Measurements from ENCODE around the gene LRTM1. TPM values are rescaled to one million over a fixed set of nuclear protein-coding genes. Genes with fewer than 3 reads are reported as not detected.

Gene LRTM1
- total and polyA plus RNA-seq, 11 donors, result not detected

DNA sequence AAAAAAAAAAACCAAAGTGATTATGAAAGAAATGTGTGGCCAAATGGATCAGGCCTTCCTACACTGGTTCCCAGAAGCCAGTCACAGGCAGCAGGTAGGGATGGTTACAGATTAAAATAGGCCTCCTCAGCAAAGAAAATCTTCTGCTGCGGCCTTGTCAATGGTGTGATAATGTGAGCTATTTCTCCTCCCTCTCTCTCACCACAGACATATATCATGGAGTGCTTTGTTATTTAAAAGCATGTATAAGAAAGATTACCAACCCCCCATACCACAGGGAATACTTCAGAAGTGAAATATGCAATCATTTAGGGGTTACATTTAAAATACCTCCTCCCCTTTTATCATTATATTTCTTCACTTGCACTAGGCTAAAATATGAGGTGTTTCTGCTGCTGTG, 32.2 kb upstream of the LRTM1 start:
- no peak overlapping the region for H3K4me3 ChIP-seq
- no peaks in the 10 kb centered on the region for H3K36me3 ChIP-seq
- DNase-seq (no peak), ATAC-seq (no peak)
- H3K27me3 ChIP-seq, result no peaks in the 10 kb centered on the region
- no peak for TF ChIP-seq POLR2A (IDR thresholded peaks at IDR 0.05)
- TF ChIP-seq, protein P1, sequence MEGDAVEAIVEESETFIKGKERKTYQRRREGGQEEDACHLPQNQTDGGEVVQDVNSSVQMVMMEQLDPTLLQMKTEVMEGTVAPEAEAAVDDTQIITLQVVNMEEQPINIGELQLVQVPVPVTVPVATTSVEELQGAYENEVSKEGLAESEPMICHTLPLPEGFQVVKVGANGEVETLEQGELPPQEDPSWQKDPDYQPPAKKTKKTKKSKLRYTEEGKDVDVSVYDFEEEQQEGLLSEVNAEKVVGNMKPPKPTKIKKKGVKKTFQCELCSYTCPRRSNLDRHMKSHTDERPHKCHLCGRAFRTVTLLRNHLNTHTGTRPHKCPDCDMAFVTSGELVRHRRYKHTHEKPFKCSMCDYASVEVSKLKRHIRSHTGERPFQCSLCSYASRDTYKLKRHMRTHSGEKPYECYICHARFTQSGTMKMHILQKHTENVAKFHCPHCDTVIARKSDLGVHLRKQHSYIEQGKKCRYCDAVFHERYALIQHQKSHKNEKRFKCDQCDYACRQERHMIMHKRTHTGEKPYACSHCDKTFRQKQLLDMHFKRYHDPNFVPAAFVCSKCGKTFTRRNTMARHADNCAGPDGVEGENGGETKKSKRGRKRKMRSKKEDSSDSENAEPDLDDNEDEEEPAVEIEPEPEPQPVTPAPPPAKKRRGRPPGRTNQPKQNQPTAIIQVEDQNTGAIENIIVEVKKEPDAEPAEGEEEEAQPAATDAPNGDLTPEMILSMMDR (IDR thresholded peaks at IDR 0.05), result no peak
- H3K4me1 ChIP-seq, result peaks cover 0 to 13% (median 0%) of the 10 kb centered on the region in 12 donors
- H3K27ac ChIP-seq, result no peak overlapping the region
- H3K9me3 ChIP-seq, result no peaks in the 10 kb centered on the region
- intact Hi-C loops (cut with DNase I), result no loop called here
- WGBS, 4 donors, result 93 to 100% (median 98%) methylated on average over 1 of the region's 1 CpG

DNA sequence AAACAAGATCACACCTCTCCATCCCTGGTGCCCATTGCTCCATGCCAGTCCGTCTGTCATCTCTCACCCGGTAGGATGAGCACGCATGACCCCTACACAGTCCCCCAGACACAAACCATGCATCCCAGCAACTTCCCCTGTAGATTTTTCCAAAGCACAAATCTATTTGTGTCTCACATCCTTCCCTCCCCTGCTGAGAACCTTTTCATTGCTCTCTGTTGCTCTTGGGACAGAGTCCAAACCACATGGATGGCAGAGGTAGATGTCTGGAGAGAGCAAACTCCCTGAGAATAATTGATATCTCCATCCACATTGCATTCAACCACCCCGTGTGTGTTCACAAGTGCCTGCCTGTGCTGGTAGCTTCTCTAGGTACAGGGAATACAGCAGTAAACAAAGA, 29.9 kb upstream of the LRTM1 start:
- TF ChIP-seq, protein P1 (IDR thresholded peaks at IDR 0.05), result no peak
- TF ChIP-seq POLR2A (IDR thresholded peaks at IDR 0.05), result no peak
- DNase-seq, result no peak
- Histone ChIP-seq H3K9me3 (no peaks in the 10 kb centered on the region), H3K36me3 (no peaks in the 10 kb centered on the region), H3K4me3 (no peak overlapping the region), H3K4me1 (peaks cover 0 to 10% (median 0%) of the 10 kb centered on the region in 12 donors), H3K27ac (no peak overlapping the region), H3K27me3 (no peaks in the 10 kb centered on the region)
- no peak for ATAC-seq
- 62 to 87% (median 80%) methylated on average over 4 of the region's 4 CpGs for WGBS, 4 donors
- intact Hi-C loops (cut with DNase I), result loop anchor here in 5 of 10 donors (10.0 kb wide), 6 partner anchors 217 to 1297 kb away; partner anchors contain the start of gene WNT5A (in 1 of the 5)

DNA sequence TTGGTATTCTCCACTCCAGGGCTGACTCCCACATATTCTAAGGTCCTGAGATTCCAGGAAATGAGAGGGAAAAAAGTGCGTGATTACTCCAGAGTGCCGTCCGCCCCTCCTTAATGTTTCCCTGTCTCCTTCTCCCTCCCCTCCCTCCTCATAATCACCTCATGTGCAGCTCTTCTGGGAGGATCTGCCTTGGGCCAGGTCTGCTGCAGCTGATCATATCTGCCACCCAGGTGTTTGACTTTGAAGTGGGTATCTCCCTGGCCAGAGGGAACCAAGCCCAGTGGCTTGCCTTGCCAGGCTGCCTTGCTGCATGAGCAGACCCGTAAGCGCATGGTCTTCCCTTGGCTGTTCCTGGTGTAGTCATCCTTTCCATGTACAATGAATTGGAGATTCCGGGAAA, 28.1 kb upstream of the LRTM1 start:
- intact Hi-C loops (cut with DNase I), result loop anchor here in 5 of 10 donors (10.0 kb wide), 6 partner anchors 219 to 1299 kb away; partner anchors contain the start of gene WNT5A (in 1 of the 5)
- WGBS, 4 donors, result 72 to 87% (median 82%) methylated on average over 6 of the region's 6 CpGs
- TF ChIP-seq, protein P1 (IDR thresholded peaks at IDR 0.05), result no peak
- no peak for TF ChIP-seq POLR2A (IDR thresholded peaks at IDR 0.05)
- no peaks in the 10 kb centered on the region for H3K9me3 ChIP-seq
- no peaks in the 10 kb centered on the region for H3K27me3 ChIP-seq
- DNase-seq, result no peak
- no peak for ATAC-seq
- no peaks in the 10 kb centered on the region for H3K36me3 ChIP-seq
- no peak overlapping the region for H3K4me3 ChIP-seq
- H3K27ac ChIP-seq, result no peak overlapping the region
- H3K4me1 ChIP-seq, result peaks cover 0 to 13% (median 1%) of the 10 kb centered on the region in 12 donors

DNA sequence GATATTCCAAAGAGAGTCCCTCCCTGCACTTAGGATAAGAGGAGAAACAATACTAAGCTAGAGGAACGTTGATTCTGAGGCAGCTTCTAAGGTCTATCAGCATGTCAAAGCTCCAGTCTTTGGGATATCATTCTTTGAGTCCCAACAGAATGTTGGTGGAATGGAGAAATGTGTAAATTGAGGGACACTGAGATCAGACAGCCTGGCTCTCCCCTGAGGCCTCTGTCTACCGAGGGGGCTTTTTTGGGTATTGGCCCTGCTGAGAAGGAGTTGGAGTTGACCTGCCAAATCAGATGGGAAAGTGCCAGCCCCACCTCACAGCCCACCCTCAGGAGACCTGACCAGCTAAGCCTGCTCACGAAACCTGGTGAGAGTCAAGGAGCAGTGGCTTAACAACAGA, 27.6 kb upstream of the LRTM1 start:
- Histone ChIP-seq H3K9me3 (no peaks in the 10 kb centered on the region), H3K36me3 (no peaks in the 10 kb centered on the region), H3K4me3 (no peak overlapping the region), H3K4me1 (peaks cover 0 to 13% (median 2%) of the 10 kb centered on the region in 12 donors), H3K27ac (no peak overlapping the region), H3K27me3 (no peaks in the 10 kb centered on the region)
- no peak for ATAC-seq
- WGBS, 4 donors, result 82 to 90% (median 87%) methylated on average over 3 of the region's 3 CpGs
- no peak for TF ChIP-seq POLR2A (IDR thresholded peaks at IDR 0.05)
- TF ChIP-seq, protein P1 (IDR thresholded peaks at IDR 0.05), result no peak
- no peak for DNase-seq
- intact Hi-C loops (cut with DNase I), result loop anchor here in 5 of 10 donors (10.0 kb wide), 6 partner anchors 219 to 1299 kb away; partner anchors contain the start of gene WNT5A (in 1 of the 5)
